HepG2 (cell line): ENCODE measurements around the gene SOX12. TPM values are rescaled to one million over a fixed set of nuclear protein-coding genes. Genes with fewer than 3 reads are reported as not detected.

Experiments
- FOXC1 ChIP-seq: sonication (generic); formaldehyde crosslinking; IDR thresholded peaks from 2 replicates; pipeline ENCODE4 v1.8.0; 2022; ENCODE audit warnings: mild to moderate bottlenecking, missing genetic modification reagents, borderline replicate concordance
- KAT7 ChIP-seq: IDR thresholded peaks from 2 replicates; pipeline ENCODE4 v1.6.1; 2018; ENCODE audit warnings: borderline replicate concordance, missing compliant biosample characterization
- MAFG ChIP-seq: sonication (generic); formaldehyde crosslinking; IDR thresholded peaks from 2 replicates; pipeline ENCODE4 v1.5.1; 2020; ENCODE audit warnings: mild to moderate bottlenecking, missing genetic modification reagents
- NONO ChIP-seq, 2 experiments: fragments of 450-650 bp in 1 of 2; sonication (generic) in 1 of 2; formaldehyde crosslinking in 1 of 2; IDR thresholded peaks in 1 of 2; conservative IDR thresholded peaks in 1 of 2; 2 replicates each; pipeline versions ENCODE4 v1.6.1 to v1.8.0; 2017 to 2022; ENCODE audit warnings: mild to moderate bottlenecking in 1 of 2, missing genetic modification reagents in 1 of 2, moderate library complexity in 1 of 2
- SAFB2 ChIP-seq: sonication (generic); formaldehyde crosslinking; IDR thresholded peaks from 2 replicates; pipeline ENCODE4 v1.5.1; 2020; ENCODE audit warnings: missing genetic modification reagents, low read depth, mild to moderate bottlenecking, borderline replicate concordance
- SP1 ChIP-seq, 2 experiments: fragments of 450-650 bp in 1 of 2; sonication (generic) in 1 of 2; formaldehyde crosslinking in 1 of 2; IDR thresholded peaks; 2 replicates each; pipeline versions ENCODE4 v1.4.0 to v1.6.1; 2016 to 2020; ENCODE audit warnings: missing genetic modification reagents in 1 of 2
- ZNF205 ChIP-seq: IDR thresholded peaks from 2 replicates; pipeline ENCODE4 v1.6.1; 2018; ENCODE audit warnings: missing biosample characterization, missing genetic modification reagents
- ZNF367 ChIP-seq: sonication (generic); formaldehyde crosslinking; IDR thresholded peaks from 2 replicates; pipeline ENCODE4 v1.4.0; 2020; ENCODE audit warnings: missing genetic modification reagents, borderline replicate concordance
- ZNF431 ChIP-seq: sonication (generic); formaldehyde crosslinking; IDR thresholded peaks from 2 replicates; pipeline ENCODE4 v1.9.0; 2022; ENCODE audit warnings: missing genetic modification reagents, low read depth, mild to moderate bottlenecking, borderline replicate concordance
- ZNF546 ChIP-seq: sonication (generic); formaldehyde crosslinking; conservative IDR thresholded peaks from 2 replicates; pipeline ENCODE4 v1.8.1; 2023; ENCODE audit warnings: mild to moderate bottlenecking, missing genetic modification reagents
- ZNF550 ChIP-seq: sonication (generic); formaldehyde crosslinking; IDR thresholded peaks from 2 replicates; pipeline ENCODE4 v1.4.0; 2020; ENCODE audit warnings: mild to moderate bottlenecking, missing genetic modification reagents, borderline replicate concordance
- ZNF556 ChIP-seq: sonication (generic); formaldehyde crosslinking; IDR thresholded peaks from 2 replicates; pipeline ENCODE4 v1.4.0; 2020; ENCODE audit warnings: mild to moderate bottlenecking, missing genetic modification reagents, borderline replicate concordance
- ZNF607 ChIP-seq: sonication (generic); formaldehyde crosslinking; IDR thresholded peaks from 2 replicates; pipeline ENCODE4 v1.5.1; 2020; ENCODE audit warnings: missing genetic modification reagents, mild to moderate bottlenecking, borderline replicate concordance
- ZNF703 ChIP-seq: sonication (generic); formaldehyde crosslinking; IDR thresholded peaks from 2 replicates; pipeline ENCODE4 v1.5.1; 2020; ENCODE audit warnings: missing genetic modification reagents, mild to moderate bottlenecking, moderate library complexity, borderline replicate concordance
- ZNF780A ChIP-seq: sonication (generic); formaldehyde crosslinking; IDR thresholded peaks from 2 replicates; pipeline ENCODE4 v1.8.0; 2022; ENCODE audit warnings: mild to moderate bottlenecking, missing genetic modification reagents, moderate library complexity
- polyA plus RNA-seq, 8 experiments: library from polyadenylated mRNA; depleted of rRNA in 3 of 8; stranded (reverse) in 7 of 8; unstranded in 1 of 8; fragments of >200 nt; fragmentation: Illumina TruSeq in 4 of 8; extraction: Trizol in 4 of 8; gene quantifications; 2 replicates each; pipeline versions ENCODE4 v1.2.1 to v1.2.3, GENCODE V29; 2011 to 2016; ENCODE audit warnings: low read depth in 4 of 8, missing spikeins in 1 of 8, mixed read lengths in 1 of 8; ENCODE audit not compliant: insufficient read depth in 1 of 8
- total RNA-seq, 5 experiments: library from RNA; depleted of rRNA; stranded (reverse); fragments of >200 nt; fragmentation: Illumina TruSeq; extraction: Trizol; gene quantifications; 2 replicates each; pipeline ENCODE4 v1.2.3, GENCODE V29; 2016; ENCODE audit warnings: low read depth in 1 of 5
- TF ChIP-seq, protein P1 (sequence below): sonication (generic); formaldehyde crosslinking; IDR thresholded peaks from 2 replicates; pipeline ENCODE4 v1.5.1; 2020; ENCODE audit warnings: mild to moderate bottlenecking, missing genetic modification reagents, moderate library complexity
- TF ChIP-seq, protein P2 (sequence below): IDR thresholded peaks from 2 replicates; pipeline ENCODE4 v1.6.1; 2016
- TF ChIP-seq, protein P3 (sequence below): sonication (generic); formaldehyde crosslinking; IDR thresholded peaks from 2 replicates; pipeline ENCODE4 v1.5.0; 2020; ENCODE audit warnings: missing genetic modification reagents
- TF ChIP-seq, protein P4 (sequence below): IDR thresholded peaks from 2 replicates; pipeline ENCODE4 v1.6.1; 2016; ENCODE audit warnings: low read depth, borderline replicate concordance
- TF ChIP-seq, protein P5 (sequence below): IDR thresholded peaks from 2 replicates; pipeline ENCODE4 v1.6.1; 2016; ENCODE audit warnings: missing genetic modification reagents, missing compliant biosample characterization
- TF ChIP-seq, protein P6 (sequence below): sonication (generic); formaldehyde crosslinking; IDR thresholded peaks from 2 replicates; pipeline ENCODE4 v1.4.0; 2020; ENCODE audit warnings: missing genetic modification reagents, borderline replicate concordance
- TF ChIP-seq, protein P7 (sequence below): IDR thresholded peaks from 2 replicates; pipeline ENCODE4 v1.6.1; 2016; ENCODE audit warnings: mild to moderate bottlenecking

SOX12 gene
- total and polyA plus RNA-seq, 2 of the 13 experiments (the other 11 are each of a cell fraction or from before 2014, with no cell fraction given): 10.0 to 18.7 TPM

DNA sequence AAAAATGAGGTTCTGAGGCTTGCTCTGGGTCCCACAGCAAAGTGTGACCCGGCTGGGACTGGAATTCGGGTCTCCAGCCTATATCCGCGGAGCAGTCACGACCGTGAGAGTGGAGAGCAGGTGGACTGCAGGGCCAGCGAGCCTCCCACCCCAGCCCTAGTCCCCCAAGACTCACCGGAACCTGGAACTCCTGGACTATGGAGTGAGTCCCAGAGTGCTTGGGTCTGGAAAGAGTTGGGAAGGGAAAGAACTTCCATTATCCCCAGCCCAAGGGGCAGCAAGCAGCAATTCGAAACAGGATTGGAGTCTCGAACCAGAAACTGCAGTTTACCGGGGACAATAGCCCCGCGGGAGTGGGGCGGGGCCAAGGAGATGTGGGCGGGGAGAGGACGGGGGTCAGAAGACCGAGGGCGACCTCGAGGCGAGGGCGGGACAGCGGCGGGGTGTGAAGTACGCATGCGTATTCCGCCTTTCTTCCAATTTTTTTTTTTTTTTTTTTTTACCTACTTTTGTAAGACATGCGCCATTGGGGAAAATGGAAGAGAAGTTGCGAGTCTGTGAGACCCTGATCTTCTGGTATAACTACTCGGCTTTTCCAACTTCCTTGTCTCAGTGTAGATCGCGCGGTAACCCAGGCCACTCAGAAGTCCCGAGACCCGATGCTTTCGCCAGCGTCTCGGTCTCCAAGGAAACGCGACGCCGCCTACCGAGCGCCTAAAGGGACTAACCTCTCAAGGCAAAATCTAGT is 35.1 kb upstream of the SOX12 start, which contains the start of gene C20orf96 (continued):
- TF ChIP-seq, protein P1, sequence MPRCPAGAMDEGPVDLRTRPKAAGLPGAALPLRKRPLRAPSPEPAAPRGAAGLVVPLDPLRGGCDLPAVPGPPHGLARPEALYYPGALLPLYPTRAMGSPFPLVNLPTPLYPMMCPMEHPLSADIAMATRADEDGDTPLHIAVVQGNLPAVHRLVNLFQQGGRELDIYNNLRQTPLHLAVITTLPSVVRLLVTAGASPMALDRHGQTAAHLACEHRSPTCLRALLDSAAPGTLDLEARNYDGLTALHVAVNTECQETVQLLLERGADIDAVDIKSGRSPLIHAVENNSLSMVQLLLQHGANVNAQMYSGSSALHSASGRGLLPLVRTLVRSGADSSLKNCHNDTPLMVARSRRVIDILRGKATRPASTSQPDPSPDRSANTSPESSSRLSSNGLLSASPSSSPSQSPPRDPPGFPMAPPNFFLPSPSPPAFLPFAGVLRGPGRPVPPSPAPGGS: peak; percentile 50; the same call in 1 of the 2 replicates
- TF ChIP-seq ZNF367 (CRISPR knock-in tag) (no peak), ZNF431 (CRISPR knock-in tag) (0 out of 2 replicates have a peak, but pooled peaks have one; percentile 46), ZNF546 (CRISPR knock-in tag) (peak; percentile 30; the same call in 1 of the 2 replicates), SAFB2 (peak; percentile 66; the same call in 1 of the 2 replicates), MAFG (CRISPR knock-in tag) (no peak), NONO (IDR thresholded peaks at IDR 0.05) (no peak), NONO (CRISPR knock-in tag; conservative IDR thresholded peaks at IDR 0.05) (0 out of 2 replicates have a peak, but pooled peaks have one; percentile 36), ZNF556 (CRISPR knock-in tag) (no peak; the same call in none of the 2 replicates), FOXC1 (CRISPR knock-in tag) (no peak), KAT7 (CRISPR knock-in tag) (0 out of 2 replicates have a peak, but pooled peaks have one; percentile 31), ZNF780A (CRISPR knock-in tag) (no peak), ZNF703 (CRISPR knock-in tag) (no peak), ZNF205 (no peak; the same call in 1 of the 2 replicates), SP1 (IDR thresholded peaks at IDR 0.05) (no peak), SP1 (CRISPR knock-in tag; IDR thresholded peaks at IDR 0.05) (peak; percentile 61), ZNF550 (no peak), ZNF607 (CRISPR knock-in tag) (no peak)
- TF ChIP-seq, protein P2, sequence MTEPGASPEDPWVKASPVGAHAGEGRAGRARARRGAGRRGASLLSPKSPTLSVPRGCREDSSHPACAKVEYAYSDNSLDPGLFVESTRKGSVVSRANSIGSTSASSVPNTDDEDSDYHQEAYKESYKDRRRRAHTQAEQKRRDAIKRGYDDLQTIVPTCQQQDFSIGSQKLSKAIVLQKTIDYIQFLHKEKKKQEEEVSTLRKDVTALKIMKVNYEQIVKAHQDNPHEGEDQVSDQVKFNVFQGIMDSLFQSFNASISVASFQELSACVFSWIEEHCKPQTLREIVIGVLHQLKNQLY (CRISPR knock-in tag): no peak
- TF ChIP-seq, protein P3, sequence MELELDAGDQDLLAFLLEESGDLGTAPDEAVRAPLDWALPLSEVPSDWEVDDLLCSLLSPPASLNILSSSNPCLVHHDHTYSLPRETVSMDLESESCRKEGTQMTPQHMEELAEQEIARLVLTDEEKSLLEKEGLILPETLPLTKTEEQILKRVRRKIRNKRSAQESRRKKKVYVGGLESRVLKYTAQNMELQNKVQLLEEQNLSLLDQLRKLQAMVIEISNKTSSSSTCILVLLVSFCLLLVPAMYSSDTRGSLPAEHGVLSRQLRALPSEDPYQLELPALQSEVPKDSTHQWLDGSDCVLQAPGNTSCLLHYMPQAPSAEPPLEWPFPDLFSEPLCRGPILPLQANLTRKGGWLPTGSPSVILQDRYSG (CRISPR knock-in tag): no peak
- TF ChIP-seq, protein P4, sequence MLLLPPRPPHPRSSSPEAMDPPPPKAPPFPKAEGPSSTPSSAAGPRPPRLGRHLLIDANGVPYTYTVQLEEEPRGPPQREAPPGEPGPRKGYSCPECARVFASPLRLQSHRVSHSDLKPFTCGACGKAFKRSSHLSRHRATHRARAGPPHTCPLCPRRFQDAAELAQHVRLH (CRISPR knock-in tag): 0 out of 2 replicates have a peak, but pooled peaks have one; percentile 34
- TF ChIP-seq, protein P5, sequence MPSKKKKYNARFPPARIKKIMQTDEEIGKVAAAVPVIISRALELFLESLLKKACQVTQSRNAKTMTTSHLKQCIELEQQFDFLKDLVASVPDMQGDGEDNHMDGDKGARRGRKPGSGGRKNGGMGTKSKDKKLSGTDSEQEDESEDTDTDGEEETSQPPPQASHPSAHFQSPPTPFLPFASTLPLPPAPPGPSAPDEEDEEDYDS: peak; percentile 37; the same call in 1 of the 2 replicates
- TF ChIP-seq, protein P6, sequence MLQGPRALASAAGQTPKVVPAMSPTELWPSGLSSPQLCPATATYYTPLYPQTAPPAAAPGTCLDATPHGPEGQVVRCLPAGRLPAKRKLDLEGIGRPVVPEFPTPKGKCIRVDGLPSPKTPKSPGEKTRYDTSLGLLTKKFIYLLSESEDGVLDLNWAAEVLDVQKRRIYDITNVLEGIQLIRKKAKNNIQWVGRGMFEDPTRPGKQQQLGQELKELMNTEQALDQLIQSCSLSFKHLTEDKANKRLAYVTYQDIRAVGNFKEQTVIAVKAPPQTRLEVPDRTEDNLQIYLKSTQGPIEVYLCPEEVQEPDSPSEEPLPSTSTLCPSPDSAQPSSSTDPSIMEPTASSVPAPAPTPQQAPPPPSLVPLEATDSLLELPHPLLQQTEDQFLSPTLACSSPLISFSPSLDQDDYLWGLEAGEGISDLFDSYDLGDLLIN: no peak
- TF ChIP-seq, protein P7, sequence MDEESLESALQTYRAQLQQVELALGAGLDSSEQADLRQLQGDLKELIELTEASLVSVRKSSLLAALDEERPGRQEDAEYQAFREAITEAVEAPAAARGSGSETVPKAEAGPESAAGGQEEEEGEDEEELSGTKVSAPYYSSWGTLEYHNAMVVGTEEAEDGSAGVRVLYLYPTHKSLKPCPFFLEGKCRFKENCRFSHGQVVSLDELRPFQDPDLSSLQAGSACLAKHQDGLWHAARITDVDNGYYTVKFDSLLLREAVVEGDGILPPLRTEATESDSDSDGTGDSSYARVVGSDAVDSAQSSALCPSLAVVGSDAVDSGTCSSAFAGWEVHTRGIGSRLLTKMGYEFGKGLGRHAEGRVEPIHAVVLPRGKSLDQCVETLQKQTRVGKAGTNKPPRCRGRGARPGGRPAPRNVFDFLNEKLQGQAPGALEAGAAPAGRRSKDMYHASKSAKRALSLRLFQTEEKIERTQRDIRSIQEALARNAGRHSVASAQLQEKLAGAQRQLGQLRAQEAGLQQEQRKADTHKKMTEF (CRISPR knock-in tag): peak; percentile 67
